Measurements from ENCODE around the gene PBX2. TPM values are rescaled to one million over a fixed set of nuclear protein-coding genes. Genes with fewer than 3 reads are reported as not detected.
A peak's percentile ranks its signal among the peaks of the same experiment; 100 is the strongest.

PBX2 gene
- total RNA-seq, 1 experiment from 2014 or later: 130 TPM

DNA sequence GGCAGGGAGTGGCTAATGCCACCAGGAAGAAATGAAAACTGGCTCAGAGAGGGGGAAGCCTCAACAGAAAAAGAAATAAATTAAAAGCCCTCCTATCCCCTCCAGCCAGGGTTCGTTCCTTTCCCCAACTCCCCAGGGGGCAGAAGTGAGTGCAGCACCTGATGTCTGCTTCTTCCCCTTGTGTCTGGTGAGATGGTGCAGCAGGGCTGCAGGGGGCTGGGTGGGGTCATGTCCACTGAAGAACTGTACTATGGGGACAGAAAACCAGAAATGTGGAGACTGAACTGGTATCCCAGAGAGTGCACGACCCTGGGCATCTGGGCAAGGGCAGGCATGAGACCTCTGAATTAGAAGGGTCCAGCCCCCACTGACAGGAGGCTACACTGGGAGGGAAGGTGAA is 21.7 kb downstream of the PBX2 start:
- no peak overlapping the region for H3K4me3 Mint-ChIP-seq
- POLR2A ChIA-PET: interaction anchor here (0.9 to 3.1 kb wide), 2 partner anchors 8 to 27 kb away, joined by 4 to 15 read pairs; no protein-coding TSS in a partner anchor
- no peak for TF ChIP-seq ATF1 (CRISPR knock-in tag; IDR thresholded peaks at IDR 0.05)
- TF ChIP-seq, protein P1, sequence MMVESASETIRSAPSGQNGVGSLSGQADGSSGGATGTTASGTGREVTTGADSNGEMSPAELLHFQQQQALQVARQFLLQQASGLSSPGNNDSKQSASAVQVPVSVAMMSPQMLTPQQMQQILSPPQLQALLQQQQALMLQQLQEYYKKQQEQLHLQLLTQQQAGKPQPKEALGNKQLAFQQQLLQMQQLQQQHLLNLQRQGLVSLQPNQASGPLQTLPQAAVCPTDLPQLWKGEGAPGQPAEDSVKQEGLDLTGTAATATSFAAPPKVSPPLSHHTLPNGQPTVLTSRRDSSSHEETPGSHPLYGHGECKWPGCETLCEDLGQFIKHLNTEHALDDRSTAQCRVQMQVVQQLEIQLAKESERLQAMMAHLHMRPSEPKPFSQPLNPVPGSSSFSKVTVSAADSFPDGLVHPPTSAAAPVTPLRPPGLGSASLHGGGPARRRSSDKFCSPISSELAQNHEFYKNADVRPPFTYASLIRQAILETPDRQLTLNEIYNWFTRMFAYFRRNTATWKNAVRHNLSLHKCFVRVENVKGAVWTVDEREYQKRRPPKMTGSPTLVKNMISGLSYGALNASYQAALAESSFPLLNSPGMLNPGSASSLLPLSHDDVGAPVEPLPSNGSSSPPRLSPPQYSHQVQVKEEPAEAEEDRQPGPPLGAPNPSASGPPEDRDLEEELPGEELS (CRISPR knock-in tag; IDR thresholded peaks at IDR 0.05): no peak
- DNase-seq (ENCODE audit: low spot score) (no peak), ATAC-seq (no peak)
- H3K9me3 Mint-ChIP-seq: no peaks in the 10 kb centered on the region
- peaks cover 13% of the 10 kb centered on the region for H3K4me1 Mint-ChIP-seq
- no peak overlapping the region for H3K27ac Mint-ChIP-seq
- H3K36me3 Mint-ChIP-seq: peaks cover 33% of the 10 kb centered on the region
- CTCF ChIA-PET: interaction anchor here (2.5 to 5.1 kb wide), 4 partner anchors 8 to 50 kb away, joined by 6 to 47 read pairs (median 14); partner anchors contain the start of gene AGPAT1
- H3K27me3 Mint-ChIP-seq (ENCODE audit: low read depth): no peaks in the 10 kb centered on the region

DNA sequence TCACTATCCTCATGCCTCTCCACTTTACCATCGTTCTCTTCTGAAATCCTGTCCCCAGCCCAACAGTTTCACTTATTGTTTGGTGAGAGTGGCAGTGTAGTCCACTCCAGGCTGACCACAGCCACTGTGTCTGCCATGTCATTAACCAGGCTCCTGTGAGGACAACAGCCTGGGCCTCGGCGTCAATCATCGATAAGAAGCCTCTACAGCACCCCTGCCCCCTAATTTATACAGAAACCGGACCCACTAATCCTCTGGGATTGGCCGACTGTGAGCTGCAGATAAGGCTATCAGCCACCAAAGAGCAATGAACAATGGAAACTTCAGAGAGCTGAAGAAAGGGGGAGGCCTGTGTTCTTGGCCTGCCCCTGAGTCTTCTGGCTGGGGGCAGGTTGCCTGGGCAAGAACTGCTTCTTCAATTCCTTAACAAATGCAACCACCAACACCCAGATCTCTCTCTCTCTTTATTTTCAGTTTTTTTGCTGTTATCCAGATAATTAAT is 22.2 kb downstream of the PBX2 start:
- Mint-ChIP-seq H3K27me3 (ENCODE audit: low read depth) (no peaks in the 10 kb centered on the region), H3K9me3 (no peaks in the 10 kb centered on the region), H3K4me1 (peaks cover 11% of the 10 kb centered on the region), H3K4me3 (no peak overlapping the region), H3K27ac (peak overlapping the region; percentile 63), H3K36me3 (peaks cover 36% of the 10 kb centered on the region)
- no peak for DNase-seq (ENCODE audit: low spot score)
- ATAC-seq: no peak
- POLR2A ChIA-PET: interaction anchor here (3.1 kb wide), 1 partner anchor 9 kb away, joined by 15 read pairs; no protein-coding TSS in a partner anchor
- CTCF ChIA-PET: interaction anchor here (1.0 to 5.1 kb wide), 10 partner anchors 8 to 120 kb away, joined by 3 to 47 read pairs (median 12); partner anchors contain the start of genes AGPAT1, ATF6B, FKBPL and GPSM3
- TF ChIP-seq, protein P2, sequence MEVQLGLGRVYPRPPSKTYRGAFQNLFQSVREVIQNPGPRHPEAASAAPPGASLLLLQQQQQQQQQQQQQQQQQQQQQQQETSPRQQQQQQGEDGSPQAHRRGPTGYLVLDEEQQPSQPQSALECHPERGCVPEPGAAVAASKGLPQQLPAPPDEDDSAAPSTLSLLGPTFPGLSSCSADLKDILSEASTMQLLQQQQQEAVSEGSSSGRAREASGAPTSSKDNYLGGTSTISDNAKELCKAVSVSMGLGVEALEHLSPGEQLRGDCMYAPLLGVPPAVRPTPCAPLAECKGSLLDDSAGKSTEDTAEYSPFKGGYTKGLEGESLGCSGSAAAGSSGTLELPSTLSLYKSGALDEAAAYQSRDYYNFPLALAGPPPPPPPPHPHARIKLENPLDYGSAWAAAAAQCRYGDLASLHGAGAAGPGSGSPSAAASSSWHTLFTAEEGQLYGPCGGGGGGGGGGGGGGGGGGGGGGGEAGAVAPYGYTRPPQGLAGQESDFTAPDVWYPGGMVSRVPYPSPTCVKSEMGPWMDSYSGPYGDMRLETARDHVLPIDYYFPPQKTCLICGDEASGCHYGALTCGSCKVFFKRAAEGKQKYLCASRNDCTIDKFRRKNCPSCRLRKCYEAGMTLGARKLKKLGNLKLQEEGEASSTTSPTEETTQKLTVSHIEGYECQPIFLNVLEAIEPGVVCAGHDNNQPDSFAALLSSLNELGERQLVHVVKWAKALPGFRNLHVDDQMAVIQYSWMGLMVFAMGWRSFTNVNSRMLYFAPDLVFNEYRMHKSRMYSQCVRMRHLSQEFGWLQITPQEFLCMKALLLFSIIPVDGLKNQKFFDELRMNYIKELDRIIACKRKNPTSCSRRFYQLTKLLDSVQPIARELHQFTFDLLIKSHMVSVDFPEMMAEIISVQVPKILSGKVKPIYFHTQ (CRISPR knock-in tag; IDR thresholded peaks at IDR 0.05): no peak
- TF ChIP-seq CREM (CRISPR knock-in tag; IDR thresholded peaks at IDR 0.05): no peak
- TF ChIP-seq ZNF416 (CRISPR knock-in tag; IDR thresholded peaks at IDR 0.05): no peak
- TF ChIP-seq, protein P3, sequence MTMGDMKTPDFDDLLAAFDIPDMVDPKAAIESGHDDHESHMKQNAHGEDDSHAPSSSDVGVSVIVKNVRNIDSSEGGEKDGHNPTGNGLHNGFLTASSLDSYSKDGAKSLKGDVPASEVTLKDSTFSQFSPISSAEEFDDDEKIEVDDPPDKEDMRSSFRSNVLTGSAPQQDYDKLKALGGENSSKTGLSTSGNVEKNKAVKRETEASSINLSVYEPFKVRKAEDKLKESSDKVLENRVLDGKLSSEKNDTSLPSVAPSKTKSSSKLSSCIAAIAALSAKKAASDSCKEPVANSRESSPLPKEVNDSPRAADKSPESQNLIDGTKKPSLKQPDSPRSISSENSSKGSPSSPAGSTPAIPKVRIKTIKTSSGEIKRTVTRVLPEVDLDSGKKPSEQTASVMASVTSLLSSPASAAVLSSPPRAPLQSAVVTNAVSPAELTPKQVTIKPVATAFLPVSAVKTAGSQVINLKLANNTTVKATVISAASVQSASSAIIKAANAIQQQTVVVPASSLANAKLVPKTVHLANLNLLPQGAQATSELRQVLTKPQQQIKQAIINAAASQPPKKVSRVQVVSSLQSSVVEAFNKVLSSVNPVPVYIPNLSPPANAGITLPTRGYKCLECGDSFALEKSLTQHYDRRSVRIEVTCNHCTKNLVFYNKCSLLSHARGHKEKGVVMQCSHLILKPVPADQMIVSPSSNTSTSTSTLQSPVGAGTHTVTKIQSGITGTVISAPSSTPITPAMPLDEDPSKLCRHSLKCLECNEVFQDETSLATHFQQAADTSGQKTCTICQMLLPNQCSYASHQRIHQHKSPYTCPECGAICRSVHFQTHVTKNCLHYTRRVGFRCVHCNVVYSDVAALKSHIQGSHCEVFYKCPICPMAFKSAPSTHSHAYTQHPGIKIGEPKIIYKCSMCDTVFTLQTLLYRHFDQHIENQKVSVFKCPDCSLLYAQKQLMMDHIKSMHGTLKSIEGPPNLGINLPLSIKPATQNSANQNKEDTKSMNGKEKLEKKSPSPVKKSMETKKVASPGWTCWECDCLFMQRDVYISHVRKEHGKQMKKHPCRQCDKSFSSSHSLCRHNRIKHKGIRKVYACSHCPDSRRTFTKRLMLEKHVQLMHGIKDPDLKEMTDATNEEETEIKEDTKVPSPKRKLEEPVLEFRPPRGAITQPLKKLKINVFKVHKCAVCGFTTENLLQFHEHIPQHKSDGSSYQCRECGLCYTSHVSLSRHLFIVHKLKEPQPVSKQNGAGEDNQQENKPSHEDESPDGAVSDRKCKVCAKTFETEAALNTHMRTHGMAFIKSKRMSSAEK (CRISPR knock-in tag; IDR thresholded peaks at IDR 0.05; ENCODE audit: borderline replicate concordance): no peak
- TF ChIP-seq HMGA2 (CRISPR knock-in tag; IDR thresholded peaks at IDR 0.05): no peak
- no peak for TF ChIP-seq RORB (CRISPR knock-in tag; IDR thresholded peaks at IDR 0.05)
- TF ChIP-seq NFYB (CRISPR knock-in tag; conservative IDR thresholded peaks at IDR 0.05; ENCODE audit: low read depth): no peak
- TF ChIP-seq SMAD3 (CRISPR knock-in tag; IDR thresholded peaks at IDR 0.05; ENCODE audit: borderline replicate concordance): no peak
- TF ChIP-seq, protein P4, sequence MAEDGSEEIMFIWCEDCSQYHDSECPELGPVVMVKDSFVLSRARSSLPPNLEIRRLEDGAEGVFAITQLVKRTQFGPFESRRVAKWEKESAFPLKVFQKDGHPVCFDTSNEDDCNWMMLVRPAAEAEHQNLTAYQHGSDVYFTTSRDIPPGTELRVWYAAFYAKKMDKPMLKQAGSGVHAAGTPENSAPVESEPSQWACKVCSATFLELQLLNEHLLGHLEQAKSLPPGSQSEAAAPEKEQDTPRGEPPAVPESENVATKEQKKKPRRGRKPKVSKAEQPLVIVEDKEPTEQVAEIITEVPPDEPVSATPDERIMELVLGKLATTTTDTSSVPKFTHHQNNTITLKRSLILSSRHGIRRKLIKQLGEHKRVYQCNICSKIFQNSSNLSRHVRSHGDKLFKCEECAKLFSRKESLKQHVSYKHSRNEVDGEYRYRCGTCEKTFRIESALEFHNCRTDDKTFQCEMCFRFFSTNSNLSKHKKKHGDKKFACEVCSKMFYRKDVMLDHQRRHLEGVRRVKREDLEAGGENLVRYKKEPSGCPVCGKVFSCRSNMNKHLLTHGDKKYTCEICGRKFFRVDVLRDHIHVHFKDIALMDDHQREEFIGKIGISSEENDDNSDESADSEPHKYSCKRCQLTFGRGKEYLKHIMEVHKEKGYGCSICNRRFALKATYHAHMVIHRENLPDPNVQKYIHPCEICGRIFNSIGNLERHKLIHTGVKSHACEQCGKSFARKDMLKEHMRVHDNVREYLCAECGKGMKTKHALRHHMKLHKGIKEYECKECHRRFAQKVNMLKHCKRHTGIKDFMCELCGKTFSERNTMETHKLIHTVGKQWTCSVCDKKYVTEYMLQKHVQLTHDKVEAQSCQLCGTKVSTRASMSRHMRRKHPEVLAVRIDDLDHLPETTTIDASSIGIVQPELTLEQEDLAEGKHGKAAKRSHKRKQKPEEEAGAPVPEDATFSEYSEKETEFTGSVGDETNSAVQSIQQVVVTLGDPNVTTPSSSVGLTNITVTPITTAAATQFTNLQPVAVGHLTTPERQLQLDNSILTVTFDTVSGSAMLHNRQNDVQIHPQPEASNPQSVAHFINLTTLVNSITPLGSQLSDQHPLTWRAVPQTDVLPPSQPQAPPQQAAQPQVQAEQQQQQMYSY (CRISPR knock-in tag; IDR thresholded peaks at IDR 0.05): no peak
